ENCODE data around the gene LTBP2.

DNA sequence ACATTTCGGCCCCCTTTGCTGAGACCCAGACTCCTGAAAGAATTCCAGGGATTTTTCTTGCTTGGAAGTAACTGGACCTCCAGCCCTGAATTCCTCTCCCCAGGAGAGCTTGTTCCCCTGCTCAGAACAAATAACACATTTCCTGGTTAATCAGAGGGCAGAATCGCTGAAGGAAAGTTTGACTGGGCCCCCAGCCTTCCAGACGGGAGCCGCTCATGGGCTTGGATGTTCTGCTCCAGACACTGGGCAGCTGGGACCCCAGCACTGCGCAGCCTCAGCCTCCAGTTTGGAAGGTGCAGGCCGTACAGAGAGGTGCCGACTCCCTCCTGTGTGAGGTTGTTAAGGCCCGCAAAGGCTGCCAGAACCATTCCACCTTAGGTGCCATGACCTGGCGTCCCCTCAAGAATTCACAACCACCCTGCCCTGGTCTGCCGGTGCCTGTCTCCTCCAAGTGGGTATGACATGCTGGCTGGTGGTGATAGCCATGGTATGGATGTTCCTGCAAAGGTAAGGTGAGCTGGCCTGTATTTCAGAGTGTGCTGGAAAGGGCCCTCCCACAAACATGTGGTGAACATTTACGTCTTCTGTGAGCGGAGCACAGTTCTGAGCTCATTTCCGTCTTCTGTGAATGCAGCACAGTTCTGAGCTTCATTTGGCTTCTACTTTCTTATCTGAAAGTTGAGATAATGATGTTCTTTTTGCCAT is 5.1 kb upstream of the LTBP2 start:
- no peak for TF ChIP-seq EGR1 (IDR thresholded peaks at IDR 0.05)
- TF ChIP-seq, protein P1, sequence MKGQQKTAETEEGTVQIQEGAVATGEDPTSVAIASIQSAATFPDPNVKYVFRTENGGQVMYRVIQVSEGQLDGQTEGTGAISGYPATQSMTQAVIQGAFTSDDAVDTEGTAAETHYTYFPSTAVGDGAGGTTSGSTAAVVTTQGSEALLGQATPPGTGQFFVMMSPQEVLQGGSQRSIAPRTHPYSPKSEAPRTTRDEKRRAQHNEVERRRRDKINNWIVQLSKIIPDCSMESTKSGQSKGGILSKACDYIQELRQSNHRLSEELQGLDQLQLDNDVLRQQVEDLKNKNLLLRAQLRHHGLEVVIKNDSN (IDR thresholded peaks at IDR 0.05): no peak
- no peak for TF ChIP-seq RAD21 (IDR thresholded peaks at IDR 0.05; ENCODE audit: low read depth)
- TF ChIP-seq EP300 (IDR thresholded peaks at IDR 0.05; ENCODE audit: borderline replicate concordance): no peak
- TF ChIP-seq, protein P2, sequence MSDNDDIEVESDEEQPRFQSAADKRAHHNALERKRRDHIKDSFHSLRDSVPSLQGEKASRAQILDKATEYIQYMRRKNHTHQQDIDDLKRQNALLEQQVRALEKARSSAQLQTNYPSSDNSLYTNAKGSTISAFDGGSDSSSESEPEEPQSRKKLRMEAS (IDR thresholded peaks at IDR 0.05): no peak
- no peak for TF ChIP-seq YY1 (IDR thresholded peaks at IDR 0.05; ENCODE audit: low read depth)
